ENCODE measurements around the gene MCM9.

DNA sequence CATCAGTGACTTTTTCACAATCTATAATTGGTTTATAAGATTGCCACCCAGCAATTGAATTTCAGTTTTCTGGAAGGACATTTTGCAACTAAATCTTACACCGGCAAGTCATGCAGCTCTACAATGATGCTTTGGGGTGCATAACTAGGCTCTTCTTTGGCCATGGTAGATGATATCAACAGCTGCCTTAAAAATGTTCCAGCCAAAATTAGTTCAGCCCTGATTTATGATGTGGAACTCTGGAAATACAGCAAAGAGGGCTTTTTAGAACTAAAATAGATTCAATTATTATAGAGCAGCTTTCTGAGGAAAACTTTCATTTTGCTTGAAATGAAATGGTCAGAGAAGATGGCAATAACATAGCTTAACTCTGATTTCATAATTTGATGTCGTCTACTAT is 18.4 kb upstream of the MCM9 start:
- TF ChIP-seq CTCF (IDR thresholded peaks at IDR 0.05; ENCODE audit: insufficient read depth, low read depth, low read length) (no peak), EZH2 (IDR thresholded peaks at IDR 0.05; ENCODE audit: insufficient read depth, low read length) (no peak)

Measured in astrocyte (in vitro differentiated cells and primary cell).